Measurements from ENCODE around the gene UBA1. TPM values are rescaled to one million over a fixed set of nuclear protein-coding genes. Genes with fewer than 3 reads are reported as not detected.

The UBA1 gene
- total and polyA plus RNA-seq, 2 of the 8 experiments (the other 6 are each of a cell fraction or from before 2014, with no cell fraction given), result 313 to 458 TPM

GRCh38 chrX:47190445-47191269 is 3.0 kb upstream of the UBA1 start (continued):
- TF ChIP-seq, protein P1, sequence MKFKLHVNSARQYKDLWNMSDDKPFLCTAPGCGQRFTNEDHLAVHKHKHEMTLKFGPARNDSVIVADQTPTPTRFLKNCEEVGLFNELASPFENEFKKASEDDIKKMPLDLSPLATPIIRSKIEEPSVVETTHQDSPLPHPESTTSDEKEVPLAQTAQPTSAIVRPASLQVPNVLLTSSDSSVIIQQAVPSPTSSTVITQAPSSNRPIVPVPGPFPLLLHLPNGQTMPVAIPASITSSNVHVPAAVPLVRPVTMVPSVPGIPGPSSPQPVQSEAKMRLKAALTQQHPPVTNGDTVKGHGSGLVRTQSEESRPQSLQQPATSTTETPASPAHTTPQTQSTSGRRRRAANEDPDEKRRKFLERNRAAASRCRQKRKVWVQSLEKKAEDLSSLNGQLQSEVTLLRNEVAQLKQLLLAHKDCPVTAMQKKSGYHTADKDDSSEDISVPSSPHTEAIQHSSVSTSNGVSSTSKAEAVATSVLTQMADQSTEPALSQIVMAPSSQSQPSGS (IDR thresholded peaks at IDR 0.05; ENCODE audit: low read length), result no peak
- TF ChIP-seq CHD7 (IDR thresholded peaks at IDR 0.05; ENCODE audit: insufficient replicate concordance, low read length), result no peak
- no peak for TF ChIP-seq CEBPB (IDR thresholded peaks at IDR 0.05; ENCODE audit: low read depth, low read length)
- TF ChIP-seq POU5F1 (IDR thresholded peaks at IDR 0.05; ENCODE audit: low read depth, low read length), result no peak
- TF ChIP-seq JUN (IDR thresholded peaks at IDR 0.05; ENCODE audit: low read depth, low read length), result no peak
- no peak for TF ChIP-seq CHD2 (IDR thresholded peaks at IDR 0.05; ENCODE audit: low read length)

Data from H1 (cell line).